Ovary (tissue), 9 donors: ENCODE measurements around the gene GDA. TPM values are rescaled to one million over a fixed set of nuclear protein-coding genes. Genes with fewer than 3 reads are reported as not detected.

ENCODE experiments used
- DNase-seq, 5 donors: peaks; one replicate each; pipeline ENCODE4 v3.0.0-alpha.2; 2019 to 2020
- H3K27ac ChIP-seq, 2 donors: fragments of 200-600 bp; one replicate each; pipeline versions ENCODE4 v1.5.1 to v1.8.0; 2019 to 2022
- H3K27me3 ChIP-seq: fragments of 200-600 bp; one replicate; pipeline ENCODE4 v1.8.0; 2022
- H3K36me3 ChIP-seq: fragments of 200-600 bp; sonication (generic); one replicate; pipeline ENCODE4 v1.5.1; 2019
- H3K4me1 ChIP-seq: one replicate; pipeline ENCODE4 v1.8.1; 2013; ENCODE audit warnings: mild to moderate bottlenecking, moderate library complexity; ENCODE audit not compliant: insufficient read depth
- H3K4me3 ChIP-seq: fragments of 200-600 bp; sonication (generic); one replicate; pipeline ENCODE4 v1.5.1; 2017
- H3K9me3 ChIP-seq, 2 donors: fragments of 200-600 bp in 1 of 2; sonication (generic) in 1 of 2; one replicate each; pipeline versions ENCODE4 v1.5.1 to v1.8.1; 2013 to 2019; ENCODE audit warnings: mild to moderate bottlenecking in 1 of 2, moderate library complexity in 1 of 2
- CTCF ChIP-seq, 3 donors: fragments of 450-650 bp in 2 of 3; fragments of 200-600 bp in 1 of 3; IDR thresholded peaks; one replicate each; pipeline versions ENCODE4 v1.5.1 to v1.8.0; 2016 to 2022; ENCODE audit warnings: antibody characterized with exemption in 3 of 3, mild to moderate bottlenecking in 1 of 3
- EP300 ChIP-seq: sonication (generic); formaldehyde crosslinking; IDR thresholded peaks from one replicate; pipeline ENCODE4 v1.6.1; 2017; ENCODE audit warnings: antibody characterized with exemption
- POLR2A ChIP-seq: fragments of 450-650 bp; IDR thresholded peaks from one replicate; pipeline ENCODE4 v1.6.1; 2017; ENCODE audit warnings: antibody characterized with exemption, mild to moderate bottlenecking, moderate library complexity
- WGBS, 3 donors: extraction: QIAGEN DNeasy Blood & Tissue Kit in 1 of 3; methylation state at CpG; one replicate each; pipeline versions ENCODE4 v1.1.5 to v1.1.7; 2013 to 2017; 5-methylcytosine and 5-hydroxymethylcytosine counted together
- intact Hi-C, 4 donors: fragments of 100-400 bp; cut with DNase I; formaldehyde crosslinking; loops; one replicate each; pipeline versions ENCODE4 v1.11.0 to v1.15.1; 2022 to 2023
- polyA plus RNA-seq, 2 donors: library from polyadenylated mRNA; stranded (reverse); fragments of 200-250 nt in 1 of 2; fragments of 350-450 nt in 1 of 2; fragmentation: Illumina TruSeq in 1 of 2; extraction: RNeasy Lipid Tissue Mini Kit (QIAGEN cat#74804) in 1 of 2; gene quantifications; one replicate each; pipeline ENCODE4 v1.2.3, GENCODE V29; 2013 to 2014
- total RNA-seq, 7 donors: library from RNA; depleted of rRNA in 2 of 7; stranded (reverse); fragments of >200 nt in 2 of 7; fragmentation: NEBNext Ultra II Directional in 3 of 7; extraction: Animal tissue kit (Norgen Biotek cat#: 25700) in 3 of 7; gene quantifications; one replicate each; pipeline versions ENCODE4 v1.1.0 to v1.2.4, GENCODE V29; 2016 to 2023
- donor health status: DM: no; HTN: no; CAD: no; lungs with moderate emphysema.
- donor health status: DM: no; HTN: no; CAD: no.
- donor health status: Bipolar disorder and iron deficiency.
- donor health status: DM: yes; HTN: yes; CAD: no.
- donor health status: DM: no; HTN: no; CAD: no.
- donor health status: DM: yes; HTN: yes; CAD: no.

The GDA gene
- total and polyA plus RNA-seq, 9 donors = 0.02 to 26.7 (median 0.31) TPM; not detected in 2

DNA sequence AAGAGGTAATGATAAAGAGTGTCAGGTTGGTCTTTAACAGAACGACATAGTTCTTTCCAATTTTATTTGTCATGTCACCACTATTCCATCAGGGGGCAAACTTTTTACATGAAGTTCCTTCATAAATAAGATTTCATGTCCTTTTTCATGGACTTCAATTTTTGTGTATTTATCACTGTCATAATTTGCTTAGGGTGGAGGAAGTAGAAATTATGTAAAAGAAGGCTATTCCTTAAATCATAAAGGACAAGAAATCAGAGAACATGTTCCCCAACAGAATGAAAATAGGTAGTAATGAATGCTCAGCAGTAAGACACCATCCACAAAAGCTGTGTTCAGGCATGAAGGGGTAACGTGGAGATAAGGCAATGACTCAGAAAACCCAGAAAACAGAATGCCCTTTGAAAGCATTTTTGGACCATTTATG is 143.0 kb downstream of the GDA start:
- TF ChIP-seq EP300 (no peak), CTCF (IDR thresholded peaks at IDR 0.05) (peak; percentile 13 to 49 (median 36)), POLR2A (no peak)
- no peak overlapping the region for H3K27ac ChIP-seq
- H3K27me3 ChIP-seq = no peaks in the 10 kb centered on the region
- no peak for DNase-seq
- H3K9me3 ChIP-seq = no peaks in the 10 kb centered on the region
- intact Hi-C loops = loop anchor here in 1 of 4 donors (5.0 to 10.0 kb wide), 2 partner anchors 73 to 300 kb away; partner anchors contain the start of gene ZFAND5
- H3K4me3 ChIP-seq = no peak overlapping the region
- H3K4me1 ChIP-seq = peaks cover 2% of the 10 kb centered on the region
- WGBS, 3 donors = 12 to 18% (median 17%) methylated on average over 2 of the region's 2 CpGs
- no peaks in the 10 kb centered on the region for H3K36me3 ChIP-seq

DNA sequence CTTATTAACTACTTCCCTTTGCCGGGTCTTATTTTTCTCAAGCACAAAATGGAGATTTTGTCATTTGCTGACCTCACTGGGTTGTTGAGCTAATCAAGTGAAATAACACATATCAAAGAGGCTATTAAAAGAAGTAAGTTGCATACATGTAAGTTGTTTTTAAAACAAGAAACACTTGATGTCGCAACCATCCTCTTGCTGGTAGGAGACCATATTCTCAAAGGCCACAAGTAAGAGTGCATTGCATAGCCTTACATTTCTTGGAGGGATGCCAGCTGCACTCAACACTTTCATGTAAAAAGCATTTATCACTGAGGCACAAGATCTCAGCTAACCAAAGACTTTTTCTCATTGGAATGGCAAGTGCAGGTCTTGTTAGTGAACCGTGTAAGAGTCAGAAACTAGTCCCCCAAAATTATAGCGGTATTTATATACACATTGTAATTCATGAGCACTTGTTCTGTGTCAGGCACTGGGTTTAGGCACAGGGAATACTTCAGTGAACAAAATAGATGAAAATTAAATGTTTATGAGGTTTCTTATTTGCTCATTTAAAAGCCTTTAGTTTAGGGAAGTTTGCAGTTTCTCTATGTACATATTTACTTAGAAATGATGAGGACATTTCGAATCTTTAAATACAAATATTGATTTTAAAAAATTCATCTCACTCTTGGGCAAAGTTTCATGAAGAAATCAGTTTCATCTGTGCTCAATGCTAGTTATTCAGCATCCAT is 143.8 kb downstream of the GDA start:
- peaks cover 2% of the 10 kb centered on the region for H3K4me1 ChIP-seq
- WGBS, 3 donors = 84 to 91% (median 88%) methylated on average over 5 of the region's 5 CpGs
- H3K9me3 ChIP-seq = no peaks in the 10 kb centered on the region
- H3K4me3 ChIP-seq = no peak overlapping the region
- no peak overlapping the region for H3K27ac ChIP-seq
- TF ChIP-seq CTCF (IDR thresholded peaks at IDR 0.05) = no peak
- TF ChIP-seq EP300 = no peak
- no peak for TF ChIP-seq POLR2A
- intact Hi-C loops = loop anchor here in 1 of 4 donors (5.0 to 10.0 kb wide), 2 partner anchors 72 to 299 kb away; partner anchors contain the start of gene ZFAND5
- H3K36me3 ChIP-seq = no peaks in the 10 kb centered on the region
- no peak for DNase-seq
- no peaks in the 10 kb centered on the region for H3K27me3 ChIP-seq

- H3K36me3 ChIP-seq = no peaks in the 10 kb centered on the region
- TF ChIP-seq POLR2A (no peak), EP300 (no peak), CTCF (IDR thresholded peaks at IDR 0.05) (no peak)
- no peak overlapping the region for H3K27ac ChIP-seq
- no peak overlapping the region for H3K4me3 ChIP-seq
- intact Hi-C loops = loop anchor here in 1 of 4 donors (5.0 to 10.0 kb wide), 2 partner anchors 70 to 297 kb away; partner anchors contain the start of gene ZFAND5
- 40 to 64% (median 44%) methylated on average over 7 of the region's 7 CpGs for WGBS, 3 donors
- H3K4me1 ChIP-seq = peaks cover 2% of the 10 kb centered on the region
- no peaks in the 10 kb centered on the region for H3K9me3 ChIP-seq
- no peak for DNase-seq
- H3K27me3 ChIP-seq = no peaks in the 10 kb centered on the region
Measured at GRCh38 chr9:72294936-72295335, 145.7 kb downstream of the GDA start.

GRCh38 chr9:72297516-72297915 is 148.3 kb downstream of the GDA start:
- TF ChIP-seq POLR2A = no peak
- no peak overlapping the region for H3K27ac ChIP-seq
- no peak for DNase-seq
- no peaks in the 10 kb centered on the region for H3K27me3 ChIP-seq
- peaks cover 2% of the 10 kb centered on the region for H3K4me1 ChIP-seq
- 90 to 94% (median 92%) methylated on average over 3 of the region's 3 CpGs for WGBS, 3 donors
- no peaks in the 10 kb centered on the region for H3K36me3 ChIP-seq
- no peak overlapping the region for H3K4me3 ChIP-seq
- no peaks in the 10 kb centered on the region for H3K9me3 ChIP-seq
- intact Hi-C loops = loop anchor here in 1 of 4 donors (10.0 kb wide), 1 partner anchor 67 kb away; the partner anchor contains the start of gene ZFAND5
